Stomach (tissue), 4 donors: ENCODE measurements around the gene IL1A.

ENCODE experiments used
- EP300 ChIP-seq: sonication (generic); formaldehyde crosslinking; IDR thresholded peaks from one replicate; pipeline ENCODE4 v1.6.1; 2017; ENCODE audit warnings: antibody characterized with exemption
- POLR2A ChIP-seq, 4 donors: fragments of 450-650 bp; IDR thresholded peaks; one replicate each; pipeline ENCODE4 v1.6.1; 2016; ENCODE audit warnings: antibody characterized with exemption in 4 of 4, control low read depth in 2 of 4, mild to moderate bottlenecking in 1 of 4, moderate library complexity in 1 of 4
- POLR2AphosphoS5 ChIP-seq, 3 donors: sonication (generic); formaldehyde crosslinking; IDR thresholded peaks; one replicate each; pipeline ENCODE4 v1.6.1; 2016; ENCODE audit warnings: antibody characterized with exemption in 3 of 3
- TF ChIP-seq, protein P1 (sequence below), 7 experiments: fragments of 450-650 bp in 4 of 7; fragments of 200-600 bp in 3 of 7; sonication (generic) in 3 of 7; IDR thresholded peaks; one replicate each; pipeline ENCODE4 v1.5.1; 2016 to 2019; ENCODE audit warnings: antibody characterized with exemption in 7 of 7, control low read depth in 2 of 7, mild to moderate bottlenecking in 1 of 7

GRCh38 chr2:112787294-112787693 is 3.0 kb upstream of the IL1A start:
- TF ChIP-seq, protein P1, sequence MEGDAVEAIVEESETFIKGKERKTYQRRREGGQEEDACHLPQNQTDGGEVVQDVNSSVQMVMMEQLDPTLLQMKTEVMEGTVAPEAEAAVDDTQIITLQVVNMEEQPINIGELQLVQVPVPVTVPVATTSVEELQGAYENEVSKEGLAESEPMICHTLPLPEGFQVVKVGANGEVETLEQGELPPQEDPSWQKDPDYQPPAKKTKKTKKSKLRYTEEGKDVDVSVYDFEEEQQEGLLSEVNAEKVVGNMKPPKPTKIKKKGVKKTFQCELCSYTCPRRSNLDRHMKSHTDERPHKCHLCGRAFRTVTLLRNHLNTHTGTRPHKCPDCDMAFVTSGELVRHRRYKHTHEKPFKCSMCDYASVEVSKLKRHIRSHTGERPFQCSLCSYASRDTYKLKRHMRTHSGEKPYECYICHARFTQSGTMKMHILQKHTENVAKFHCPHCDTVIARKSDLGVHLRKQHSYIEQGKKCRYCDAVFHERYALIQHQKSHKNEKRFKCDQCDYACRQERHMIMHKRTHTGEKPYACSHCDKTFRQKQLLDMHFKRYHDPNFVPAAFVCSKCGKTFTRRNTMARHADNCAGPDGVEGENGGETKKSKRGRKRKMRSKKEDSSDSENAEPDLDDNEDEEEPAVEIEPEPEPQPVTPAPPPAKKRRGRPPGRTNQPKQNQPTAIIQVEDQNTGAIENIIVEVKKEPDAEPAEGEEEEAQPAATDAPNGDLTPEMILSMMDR (IDR thresholded peaks at IDR 0.05): no peak
- TF ChIP-seq POLR2A (IDR thresholded peaks at IDR 0.05): no peak
- TF ChIP-seq EP300: no peak
- no peak for TF ChIP-seq POLR2AphosphoS5 (IDR thresholded peaks at IDR 0.05)
